NCI-H774 (cell line): ENCODE results near the gene SAPCD2.
A peak's percentile ranks its signal among the peaks of the same experiment; 100 is the strongest.
"Not testable (repeated sequence)": the region's sequence is repeated elsewhere in the genome, so short reads cannot be mapped to it uniquely, and the experiment has no call there.

Source experiments
- DNase-seq: peaks from one replicate; lab custom pipeline; 2025; lab: John Stamatoyannopoulos, UW

SAPCD2 gene

DNA sequence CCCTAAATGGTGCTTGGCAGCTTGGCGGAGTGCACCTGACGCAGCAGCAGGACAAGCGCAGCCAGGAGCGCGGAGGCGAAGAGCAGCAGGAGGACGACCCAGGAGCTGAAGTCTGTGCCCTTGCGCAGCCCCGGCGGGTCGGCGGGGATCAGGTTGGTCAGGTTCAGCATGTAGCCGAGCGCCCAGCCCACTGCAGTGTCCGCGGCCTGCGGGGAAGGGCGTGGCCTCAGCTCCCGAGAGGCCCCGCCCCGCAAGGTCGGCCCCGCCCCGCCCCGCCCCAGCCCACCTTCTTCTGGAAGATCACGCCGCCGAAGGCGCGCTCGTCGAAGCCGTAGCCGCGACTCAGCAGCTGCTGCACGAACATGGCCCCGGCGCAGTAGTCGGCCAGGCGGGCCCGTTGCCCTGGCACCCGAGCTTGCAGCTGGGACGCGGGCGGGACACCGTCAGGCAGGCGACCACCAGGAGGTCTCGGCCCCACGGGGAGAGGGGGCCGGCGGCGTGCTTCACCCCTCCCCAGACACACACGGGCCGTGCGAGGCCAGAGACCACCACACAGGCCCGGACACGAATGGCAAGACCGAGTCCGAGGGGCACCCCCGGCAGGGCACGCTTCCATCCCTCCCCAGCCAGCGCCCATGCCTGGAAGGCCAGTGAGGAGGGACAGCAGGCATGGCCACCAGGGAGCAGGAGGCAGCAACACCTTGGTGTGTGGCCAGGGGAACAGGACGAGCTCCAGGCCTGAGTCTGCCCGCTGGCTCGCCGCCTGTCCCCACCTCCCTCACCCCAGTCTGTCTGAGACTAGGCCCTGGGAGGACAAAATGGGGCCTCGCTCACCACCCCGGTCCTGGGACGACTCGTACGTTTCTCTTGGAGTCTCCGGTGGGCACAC, 21.5 kb downstream of the SAPCD2 start:
- DNase-seq: no peak

DNA sequence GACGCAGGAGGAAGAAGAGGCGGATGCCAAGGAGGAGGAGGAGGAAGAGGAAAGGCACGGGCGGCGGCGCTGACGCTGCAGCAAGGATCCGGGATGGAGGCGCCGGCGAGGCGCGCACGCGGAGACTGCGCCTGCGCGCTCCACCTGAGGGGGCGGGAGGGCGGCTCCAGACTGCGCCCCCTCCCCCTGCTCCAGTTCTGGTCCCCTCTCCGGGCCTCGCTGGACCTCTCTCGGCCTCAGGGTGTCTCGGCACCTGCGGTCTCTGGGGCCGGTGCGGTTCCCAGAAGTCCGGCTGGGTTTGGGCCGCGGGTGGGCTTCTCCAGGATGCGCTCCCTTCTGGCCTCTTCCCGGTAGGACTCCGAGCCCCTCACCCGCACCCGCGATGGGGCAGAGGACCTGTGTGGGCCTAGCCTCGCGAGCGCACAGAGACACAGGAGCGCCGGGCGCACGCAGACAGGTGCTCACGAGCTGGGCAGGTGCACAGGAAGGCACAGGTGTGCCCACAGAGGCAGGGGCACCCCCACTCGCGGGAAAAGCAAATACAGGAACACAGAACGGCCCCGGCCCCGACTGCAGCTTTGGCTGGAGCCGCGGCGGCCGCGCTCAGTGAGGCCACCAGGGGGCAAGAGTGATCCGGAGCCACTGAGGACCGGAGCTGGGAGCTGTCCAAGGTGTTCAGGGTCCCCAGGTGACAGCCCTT, 24.1 kb downstream of the SAPCD2 start, which contains the start of gene NPDC1:
NPDC1 (minus strand) TSS at position 90 of the 700 bp plus-strand sequence. CDS start 188 bp downstream, outside the sequence.
- peak; percentile 90 for DNase-seq

DNA sequence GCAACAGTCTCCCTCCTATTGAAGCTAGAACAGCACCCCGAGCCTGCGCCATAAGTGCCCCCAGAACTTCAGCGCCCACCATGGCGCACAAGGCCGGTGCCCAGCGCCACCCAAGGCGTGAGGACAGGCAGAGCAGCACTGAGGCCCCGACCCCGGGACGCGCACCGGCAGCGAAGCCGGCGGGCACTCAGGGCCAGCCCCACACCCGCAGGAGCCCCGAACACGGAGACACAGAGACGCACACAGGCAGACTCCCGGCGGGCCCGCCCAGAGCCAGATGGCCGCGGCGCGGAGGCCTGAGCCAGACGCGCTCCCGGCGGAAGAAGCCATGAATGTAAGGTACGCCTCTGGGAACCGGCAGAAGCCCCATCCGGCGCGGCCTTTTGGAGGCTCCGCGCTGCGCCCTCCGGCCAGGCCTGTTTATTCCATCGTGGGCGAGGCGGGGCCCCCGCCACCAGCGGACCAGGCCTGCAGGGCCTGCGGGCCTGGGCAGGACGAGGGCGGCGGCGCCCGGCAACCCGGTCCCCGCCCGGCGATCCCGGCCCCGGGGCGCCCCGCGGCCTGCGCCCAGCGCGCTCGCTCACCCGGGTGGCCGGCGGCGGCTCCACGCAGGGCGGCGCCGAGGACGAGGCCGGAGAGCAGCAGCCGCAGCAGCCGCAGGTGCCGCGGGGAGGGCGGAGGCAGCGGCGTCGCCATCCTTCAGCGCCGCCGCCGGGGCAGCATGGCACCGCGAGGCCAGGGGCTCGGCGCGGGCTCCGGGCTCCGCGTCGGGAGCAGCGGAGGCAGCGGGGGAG, 24.9 kb downstream of the SAPCD2 start:
- DNase-seq: peak; percentile 9

DNA sequence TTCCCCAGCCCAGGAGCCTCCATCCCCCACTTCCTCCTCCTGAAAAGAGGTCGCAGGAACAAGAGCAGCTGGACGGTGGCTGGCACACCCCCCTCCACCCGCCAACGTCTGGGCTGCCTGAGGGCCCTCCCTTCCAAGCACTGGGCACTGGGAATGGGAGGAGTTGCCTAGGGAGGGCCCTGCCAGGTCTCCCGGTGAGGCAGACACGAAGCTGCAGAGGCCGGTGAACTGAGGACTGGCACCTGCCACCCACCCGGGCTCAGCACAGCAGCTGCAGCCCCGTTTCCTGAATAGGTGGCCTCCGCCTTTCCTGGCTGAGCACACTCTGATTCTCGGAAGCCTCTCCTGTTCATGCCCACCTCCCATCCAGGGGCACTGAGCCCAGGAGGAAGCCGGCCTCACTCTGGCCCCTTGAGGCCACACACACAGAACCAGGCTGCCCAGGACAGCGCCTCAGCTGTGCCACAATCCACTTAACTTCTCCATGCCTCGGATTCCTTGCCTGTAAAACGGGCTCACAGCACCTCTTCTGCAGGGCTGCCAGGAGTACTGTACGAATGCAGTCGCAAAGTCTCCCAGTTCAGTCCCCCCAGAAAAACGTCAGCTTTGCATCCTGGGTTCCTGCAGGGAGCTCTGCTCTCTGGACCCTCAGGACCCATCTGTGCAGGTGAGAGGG, 25.7 kb downstream of the SAPCD2 start:
- peak; percentile 18 for DNase-seq

DNA sequence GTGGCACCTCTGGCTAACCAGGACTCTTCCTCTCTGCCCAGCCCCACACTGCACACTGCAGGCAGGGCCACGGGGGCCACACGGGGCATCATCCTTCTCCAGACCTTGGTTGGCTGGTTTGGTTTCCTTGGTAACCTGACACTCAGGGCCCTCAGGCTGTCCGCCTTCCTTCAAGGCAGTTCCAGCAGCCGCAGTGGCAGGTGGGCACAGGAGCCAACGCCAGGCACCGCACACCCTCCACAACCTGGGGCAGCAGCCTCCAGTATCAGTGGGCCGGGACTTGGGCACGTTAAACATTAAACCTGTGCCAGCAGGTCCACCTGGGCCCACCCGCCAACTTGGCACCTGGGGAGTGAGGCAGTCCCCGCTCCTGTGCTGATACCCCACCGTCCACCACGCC, 26.3 kb downstream of the SAPCD2 start:
- no peak for DNase-seq

DNA sequence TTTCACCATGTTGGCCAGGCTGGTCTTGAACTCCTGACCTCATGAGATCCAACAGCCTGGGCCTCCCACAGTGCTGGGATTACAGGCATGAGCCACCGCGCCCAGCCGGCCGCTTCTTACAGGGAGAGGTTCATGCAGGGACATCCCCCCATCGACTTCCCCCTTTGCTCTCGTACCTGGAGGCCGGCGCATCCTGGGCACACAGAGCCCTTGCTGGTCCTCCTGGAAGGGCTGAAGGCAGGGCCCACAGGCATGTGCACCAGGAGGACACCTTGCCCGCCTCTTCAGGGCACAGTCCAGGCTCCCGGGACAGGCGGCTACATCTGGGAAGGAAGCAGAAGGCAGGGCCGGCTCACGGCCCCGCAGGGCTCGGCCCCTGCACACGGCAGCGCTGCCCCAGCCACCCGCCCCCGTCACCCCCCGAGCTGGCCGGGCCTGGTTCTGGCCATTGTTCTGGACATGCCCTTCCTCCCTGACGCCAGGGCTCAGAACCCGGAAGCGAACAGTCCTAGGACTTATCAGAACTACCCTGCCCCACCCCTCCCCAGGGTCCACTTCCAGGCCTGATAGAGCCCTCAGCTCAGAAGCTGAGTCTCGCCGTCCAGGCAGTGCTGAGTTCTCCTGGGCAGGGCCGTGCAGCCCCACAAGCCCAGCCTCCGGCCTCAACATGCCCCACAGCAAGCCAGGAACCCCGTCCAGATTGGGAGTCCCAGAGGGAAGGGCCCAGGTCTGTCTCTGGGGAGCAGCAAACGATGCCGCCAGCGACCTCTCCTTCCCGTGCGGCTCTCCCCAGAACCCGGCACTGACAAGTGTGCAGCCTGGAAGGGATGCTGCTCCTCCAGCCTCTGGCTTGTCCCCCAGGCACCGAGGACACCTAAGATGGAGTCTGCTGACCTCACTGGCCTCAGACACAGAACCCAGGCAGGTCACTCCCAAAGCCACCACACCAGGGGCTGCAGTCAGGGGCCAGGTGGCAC, 27.3 kb downstream of the SAPCD2 start:
- DNase-seq: no peak

DNA sequence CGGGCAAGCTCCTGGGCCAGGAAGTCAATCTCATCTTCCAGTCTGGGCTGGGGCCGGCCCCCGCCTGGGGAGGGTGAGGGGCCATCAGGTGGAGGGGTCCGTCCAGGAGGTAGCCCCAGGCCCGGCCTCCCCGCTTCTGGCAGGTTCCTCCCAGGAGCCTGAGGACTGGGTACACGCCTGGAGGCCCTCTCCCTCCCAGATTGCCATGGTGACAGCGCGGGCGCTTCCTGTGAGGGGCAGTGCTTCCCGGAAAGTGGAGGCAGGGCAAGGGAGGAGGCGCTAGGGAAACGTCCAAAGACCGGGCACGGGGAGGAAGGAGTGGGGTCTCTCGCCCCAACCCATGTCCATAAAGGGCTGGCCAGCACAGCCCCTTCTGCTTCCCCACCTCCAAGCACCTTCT, 29.2 kb downstream of the SAPCD2 start:
- no peak for DNase-seq

DNA sequence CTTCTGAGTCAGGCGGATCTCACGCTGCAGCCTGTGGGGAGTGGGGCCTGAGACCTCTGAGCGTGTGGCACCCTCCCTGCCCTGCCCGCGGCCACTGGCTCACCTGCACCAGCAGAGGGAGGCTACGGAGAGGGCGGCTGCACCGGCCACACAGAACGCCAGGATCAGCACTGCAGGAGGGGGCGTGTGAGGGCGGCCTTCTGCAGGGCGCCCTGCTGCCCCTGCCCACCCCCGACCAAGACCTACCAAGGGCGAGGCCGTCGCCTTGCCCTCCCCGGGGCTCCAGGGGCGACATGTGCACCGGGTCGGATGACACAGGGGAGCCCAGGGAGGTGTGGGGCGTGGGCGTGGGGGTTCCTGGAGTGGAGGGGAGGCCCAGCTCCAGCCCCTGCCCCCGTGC, 29.8 kb downstream of the SAPCD2 start:
- no peak for DNase-seq

DNA sequence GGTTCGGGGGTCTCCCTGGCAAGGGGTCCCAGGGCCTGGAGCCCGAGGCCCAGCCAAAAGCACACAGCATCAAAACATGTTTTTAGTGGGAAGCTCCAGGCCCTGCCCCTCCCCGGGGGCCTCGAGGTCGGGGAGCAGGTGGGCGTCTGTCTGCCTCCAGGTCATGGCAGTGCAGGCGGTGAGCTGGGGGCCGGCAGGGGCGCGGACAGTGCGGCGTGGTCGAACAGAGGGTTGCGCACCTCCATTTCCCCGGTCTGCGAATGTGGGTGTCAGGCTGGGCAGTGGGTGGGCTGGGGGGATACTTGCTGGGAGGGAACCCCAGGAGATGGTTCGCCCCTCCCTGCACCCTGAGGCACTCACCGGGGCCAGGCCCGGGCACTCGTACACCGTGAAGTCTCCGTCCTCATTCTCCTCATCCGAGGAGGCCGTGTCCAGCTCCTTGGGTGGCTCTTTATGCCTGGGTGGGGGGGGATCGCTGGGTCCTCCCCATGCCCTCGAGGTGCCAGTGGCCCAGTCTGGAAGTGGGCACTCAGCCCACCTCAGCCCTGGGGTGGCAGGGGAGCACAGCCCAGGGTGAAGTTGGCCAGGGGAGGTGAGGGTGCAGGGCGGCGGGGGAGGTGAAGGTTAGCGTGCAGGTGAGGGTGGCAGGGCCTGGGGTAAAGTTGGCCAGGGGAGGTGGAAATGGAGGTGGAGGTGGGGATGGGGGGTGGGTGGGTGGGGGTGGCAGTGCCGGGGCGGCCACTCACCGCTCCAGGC, 30.6 kb downstream of the SAPCD2 start:
- DNase-seq: no peak

DNA sequence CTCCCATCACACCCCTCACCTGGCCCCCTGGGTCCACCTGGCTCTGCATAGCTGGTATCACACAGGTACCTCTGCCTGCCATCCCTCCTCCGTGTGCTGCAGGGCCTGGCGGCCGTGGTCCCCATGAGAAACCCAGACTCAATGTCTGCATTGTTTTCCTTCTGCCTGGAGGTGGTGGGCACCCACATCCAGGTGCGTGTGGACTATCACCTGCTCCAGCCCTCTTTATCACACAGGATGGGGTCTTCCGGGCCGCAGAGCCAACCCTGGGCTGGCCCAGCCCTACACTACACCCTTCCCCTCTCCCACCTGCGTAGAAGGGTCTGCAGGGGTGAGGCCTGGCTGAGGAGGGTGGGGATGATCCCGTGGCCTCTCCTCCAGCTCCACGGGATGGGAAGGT, 31.4 kb downstream of the SAPCD2 start:
- no peak for DNase-seq

DNA sequence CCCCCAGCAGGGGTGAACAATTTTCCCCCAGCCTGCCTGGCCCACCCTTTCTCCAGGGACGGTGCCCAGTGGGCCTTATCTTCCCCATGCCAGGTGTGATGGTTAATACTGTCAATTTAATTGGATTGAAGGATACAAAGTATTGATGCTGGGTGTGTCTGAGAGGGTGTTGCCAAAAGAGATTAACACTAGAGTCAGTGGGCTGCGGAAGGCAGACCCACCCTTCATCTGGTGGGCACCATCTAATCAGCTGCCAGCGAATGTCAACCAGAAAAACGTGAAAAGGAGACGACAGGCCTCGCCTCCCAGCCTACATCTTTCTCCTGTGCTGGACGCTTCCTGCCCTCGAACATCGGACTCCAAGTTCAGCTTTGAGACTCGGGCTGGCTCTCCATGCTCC, 32.9 kb downstream of the SAPCD2 start:
- no peak for DNase-seq

DNA sequence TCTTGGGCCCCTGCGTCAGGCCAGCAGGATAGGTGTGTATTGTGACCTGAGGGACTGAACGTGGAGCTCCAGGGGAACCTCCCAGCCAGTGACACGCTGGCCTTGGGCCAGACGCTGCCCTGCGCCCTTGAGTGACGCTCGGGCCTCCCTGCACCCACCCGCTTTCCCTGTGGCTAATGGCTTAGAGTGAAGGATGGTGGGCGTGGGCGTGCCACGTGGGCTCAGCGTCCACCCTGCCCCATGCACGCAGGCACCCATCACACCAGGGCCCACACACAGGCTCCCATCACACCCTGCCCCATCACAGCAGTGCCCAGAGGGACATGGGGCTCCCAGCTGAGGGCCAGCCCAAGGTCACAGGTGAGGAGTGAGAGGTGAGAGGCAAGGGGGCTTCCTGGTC, 33.3 kb downstream of the SAPCD2 start:
- no peak for DNase-seq

DNA sequence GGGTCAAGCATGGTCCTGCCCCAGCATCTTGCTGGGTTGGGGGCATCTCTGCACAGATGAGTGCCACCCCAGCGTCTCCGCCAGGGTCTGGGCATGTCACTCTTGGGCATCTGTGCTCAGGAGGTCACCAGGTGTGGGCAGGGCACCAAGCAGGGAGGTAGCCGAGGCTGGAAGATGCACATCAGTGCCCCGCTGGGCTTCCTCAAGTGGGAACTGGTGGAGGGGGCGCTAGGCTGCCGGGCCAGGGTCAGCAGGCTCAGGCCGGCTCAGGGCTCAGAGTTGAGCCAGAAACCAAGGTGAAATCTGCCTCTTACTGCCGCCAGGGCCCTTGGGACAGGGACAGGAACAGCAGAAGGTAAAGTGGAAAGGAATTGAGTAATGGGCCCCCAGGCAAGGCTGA, 34.4 kb downstream of the SAPCD2 start:
- no peak for DNase-seq

DNA sequence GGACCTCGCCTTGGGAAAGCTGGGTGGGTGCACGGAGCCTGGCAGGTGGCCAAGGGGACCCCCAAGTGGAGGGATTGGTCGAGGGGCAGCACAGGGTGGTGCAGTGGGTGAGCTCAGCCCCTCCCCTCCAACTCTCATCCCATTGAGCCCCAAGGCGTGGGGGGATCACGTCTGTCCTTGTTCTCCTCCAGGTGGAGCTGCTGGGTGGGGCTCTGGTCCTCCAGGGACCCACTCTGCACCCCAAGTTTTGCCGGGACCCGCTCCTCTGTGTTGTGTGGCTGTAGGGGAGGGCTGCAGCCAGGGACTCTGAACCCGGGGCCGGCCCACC, 34.9 kb downstream of the SAPCD2 start:
- no peak for DNase-seq

DNA sequence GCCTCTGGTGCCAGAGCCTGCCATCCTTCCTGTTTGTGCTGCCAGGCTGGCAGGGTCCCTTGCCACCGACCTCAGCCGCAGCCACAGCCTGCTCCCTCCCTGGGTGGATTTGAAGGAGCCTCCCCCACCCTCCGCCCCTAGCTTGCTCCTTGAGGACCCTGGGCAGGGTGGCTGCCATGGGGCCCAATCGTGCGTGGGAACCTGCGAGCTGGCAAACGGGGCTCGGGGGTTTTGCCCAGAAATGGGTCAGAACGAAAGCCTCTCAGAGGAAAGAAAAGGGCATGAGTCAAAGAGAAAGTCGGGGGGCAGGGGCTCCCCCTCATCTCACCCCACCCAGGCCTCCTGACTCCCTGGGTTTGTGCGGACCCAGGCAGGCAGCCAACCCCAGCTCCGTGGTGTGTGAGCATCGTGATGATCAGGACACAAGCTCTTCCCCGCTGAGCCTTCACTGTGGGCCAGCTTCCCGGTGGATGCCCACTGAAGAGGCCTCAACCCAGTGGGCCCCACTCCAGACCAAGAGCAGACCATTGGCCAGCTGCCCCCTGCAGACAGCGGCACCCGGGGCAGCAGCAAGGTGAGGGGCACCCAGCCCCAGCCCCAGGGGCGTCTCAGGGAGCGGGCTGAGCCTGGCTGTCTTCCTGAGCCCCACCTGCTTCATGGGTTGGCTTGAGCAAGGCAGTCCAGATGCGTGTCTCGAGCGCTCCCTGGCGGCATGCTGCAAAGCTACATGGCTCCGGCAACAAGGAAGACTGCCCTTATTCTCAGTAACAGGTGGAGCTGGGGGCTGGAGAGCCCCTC, 35.4 kb downstream of the SAPCD2 start:
- DNase-seq: peak; percentile 87

DNA sequence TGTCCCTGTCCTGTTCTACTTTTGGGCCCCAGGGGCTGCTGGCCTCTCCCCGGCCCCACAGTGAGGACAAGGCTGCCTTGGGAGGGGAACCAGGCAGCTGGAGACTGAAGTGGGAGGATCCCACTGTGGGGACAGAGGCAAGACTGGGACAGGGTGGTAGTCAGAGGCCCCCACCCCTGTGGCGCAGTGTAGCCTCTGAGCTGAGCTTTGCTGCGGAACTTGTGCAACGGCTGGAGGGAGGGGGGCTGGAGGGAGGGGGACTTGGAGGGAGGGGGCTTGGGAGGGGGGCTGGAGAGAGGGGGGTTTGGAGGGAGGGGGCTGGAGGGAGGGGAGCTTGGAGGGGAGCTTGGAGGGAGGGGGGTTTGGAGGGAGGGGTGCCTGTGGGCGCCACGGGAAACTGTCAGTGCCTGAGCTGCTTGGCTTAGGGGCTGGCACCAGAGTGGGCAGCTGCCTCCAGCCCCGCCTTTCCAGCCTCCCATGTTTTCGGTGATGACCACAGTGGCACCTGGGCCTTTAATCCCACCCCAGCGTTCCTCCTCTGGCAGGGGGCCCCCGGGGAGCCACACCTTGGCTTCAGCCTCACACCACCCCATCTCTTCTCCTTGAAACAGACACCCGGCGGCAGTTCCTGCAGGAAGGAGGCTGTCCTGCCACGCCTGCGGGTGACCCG, 36.2 kb downstream of the SAPCD2 start:
- DNase-seq: no peak

DNA sequence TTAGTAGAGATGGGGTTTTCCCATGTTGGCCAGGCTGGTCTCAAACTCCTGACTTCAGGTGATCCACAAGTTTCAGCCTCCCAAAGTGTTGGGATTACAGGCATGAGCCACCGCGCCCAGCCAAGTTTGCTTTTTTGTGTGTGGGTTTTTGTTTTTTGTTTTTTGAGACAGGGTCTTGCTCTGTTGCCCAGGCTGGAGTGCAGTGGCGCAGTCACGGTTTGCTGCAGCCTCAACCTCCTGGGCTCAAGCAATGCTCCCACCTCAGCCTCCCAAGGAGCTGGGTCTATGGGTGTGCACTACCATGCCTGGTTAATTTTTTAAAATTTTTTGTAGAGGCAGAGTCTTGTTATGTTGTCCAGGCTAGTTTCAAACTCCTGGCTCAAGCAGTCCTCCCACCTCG, 36.9 kb downstream of the SAPCD2 start:
- DNase-seq: not testable (repeated sequence)

DNA sequence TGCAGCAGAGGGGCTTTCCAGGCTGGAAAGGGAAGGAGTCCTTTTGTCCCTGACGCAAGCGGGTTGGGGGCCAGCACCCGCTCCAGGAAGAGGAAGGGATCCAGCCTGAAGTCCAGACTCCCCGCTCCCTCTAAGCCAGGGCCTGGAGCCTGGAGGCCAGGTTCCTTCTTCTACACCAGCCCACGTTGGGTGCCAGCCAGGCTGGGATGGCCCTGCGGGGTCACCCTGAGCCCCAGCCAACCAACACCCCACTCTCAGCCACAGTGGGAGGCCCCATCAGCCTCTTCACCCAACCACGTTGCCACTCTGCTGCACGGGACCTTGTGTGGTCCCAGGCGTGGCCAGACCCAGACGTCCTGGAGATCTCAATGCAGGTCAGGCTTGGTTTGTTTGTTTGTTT, 37.5 kb downstream of the SAPCD2 start:
- DNase-seq: no peak
